PC-3 (cell line): Measurements from ENCODE around the gene ENAM. TPM values are rescaled to one million over a fixed set of nuclear protein-coding genes. Genes with fewer than 3 reads are reported as not detected.

ENCODE experiments used
- ATAC-seq: fragments of 200-7000 bp; cut with Tn5 transposase; 2 replicates; pipeline ENCODE4 v1.9.1; 2020; ENCODE audit warnings: mild to moderate bottlenecking, moderate library complexity
- BruUV-seq: library from RNA; stranded (reverse); fragments of 400-500 nt; replicated peaks from 2 replicates; lab custom pipeline; 2021; lab: Mats Ljungman, UMichigan
- CTCF ChIA-PET: fragments of 300-600 bp; sonication (Branson Sonifier 250); formaldehyde crosslinking; loops from one replicate; lab custom pipeline; 2022; ENCODE audit warnings: antibody characterized with exemption; lab: Charles Lee
- POLR2A ChIA-PET: fragments of 300-600 bp; sonication (Branson Sonifier 250); formaldehyde crosslinking; loops from one replicate; lab custom pipeline; 2022; ENCODE audit warnings: antibody characterized with exemption; ENCODE audit not compliant: unreplicated experiment; lab: Charles Lee
- DNase-seq: peaks from one replicate; pipeline ENCODE4 v3.0.0-alpha.2; 2015
- H2AFZ ChIP-seq: fragments of 300-600 bp; sonication (generic); 2 replicates; pipeline ENCODE4 v1.6.0; 2016; ENCODE audit warnings: antibody characterized with exemption, low read length
- H3F3A ChIP-seq: fragments of 300-600 bp; sonication (generic); one replicate; pipeline ENCODE4 v1.6.0; 2017; ENCODE audit warnings: antibody characterized with exemption, low read length, control low read depth, mild to moderate bottlenecking; ENCODE audit not compliant: unreplicated experiment
- H3K27ac ChIP-seq: fragments of 300-600 bp; sonication (generic); 2 replicates; pipeline ENCODE4 v1.5.1; 2016; ENCODE audit warnings: mild to moderate bottlenecking, low read length
- H3K27me3 ChIP-seq: fragments of 300-600 bp; sonication (generic); 2 replicates; pipeline ENCODE4 v1.6.1; 2016; ENCODE audit warnings: low read length, mixed read lengths
- H3K36me3 ChIP-seq: fragments of 300-600 bp; sonication (generic); 2 replicates; pipeline ENCODE4 v1.6.1; 2016; ENCODE audit warnings: low read depth, mixed run types, low read length, mixed read lengths
- H3K4me1 ChIP-seq: fragments of 300-600 bp; sonication (generic); 2 replicates; pipeline ENCODE4 v1.5.1; 2016; ENCODE audit warnings: low read length; ENCODE audit not compliant: insufficient read depth
- H3K4me2 ChIP-seq: fragments of 300-600 bp; sonication (generic); 2 replicates; pipeline ENCODE4 v1.6.0; 2016; ENCODE audit warnings: low read length
- H3K4me3 ChIP-seq: fragments of 300-600 bp; sonication (generic); 2 replicates; pipeline ENCODE4 v1.5.1; 2016; ENCODE audit warnings: mild to moderate bottlenecking, low read length, mixed read lengths
- H3K79me2 ChIP-seq: fragments of 300-600 bp; sonication (generic); 2 replicates; pipeline ENCODE4 v1.6.1; 2017; ENCODE audit warnings: low read length, mixed read lengths
- H3K9ac ChIP-seq: fragments of 300-600 bp; sonication (generic); 2 replicates; pipeline ENCODE4 v1.6.0; 2016; ENCODE audit warnings: mild to moderate bottlenecking, low read length
- H3K9me2 ChIP-seq: fragments of 300-600 bp; sonication (generic); replicated peaks from 2 replicates; pipeline ENCODE4 v1.6.1; 2016; ENCODE audit warnings: mixed run types, low read length, mixed read lengths
- H3K9me3 ChIP-seq: fragments of 300-600 bp; sonication (generic); 2 replicates; pipeline ENCODE4 v1.6.1; 2016; ENCODE audit warnings: low read length, mixed read lengths
- H4K20me1 ChIP-seq: fragments of 300-600 bp; sonication (generic); 2 replicates; pipeline ENCODE4 v1.6.1; 2016; ENCODE audit warnings: low read length, mixed read lengths
- EZH2 ChIP-seq: fragments of 300-600 bp; sonication (generic); IDR thresholded peaks from one replicate; pipeline ENCODE4 v1.6.1; 2017; ENCODE audit warnings: antibody characterized with exemption, mild to moderate bottlenecking, low read length; ENCODE audit not compliant: unreplicated experiment
- EZH2phosphoT487 ChIP-seq: fragments of 300-600 bp; sonication (generic); IDR thresholded peaks from 2 replicates; pipeline ENCODE4 v1.6.1; 2018; ENCODE audit warnings: mild to moderate bottlenecking, antibody characterized with exemption, low read length, borderline replicate concordance
- intact Hi-C: fragments of 100-400 bp; cut with micrococcal nuclease; formaldehyde crosslinking; loops from 2 replicates; pipeline ENCODE4 v1.9.0; 2023
- total RNA-seq: library from RNA; depleted of rRNA; stranded (reverse); fragments of >200 nt; gene quantifications from 2 replicates; pipeline ENCODE4 v1.2.3, GENCODE V29; 2014
- TF ChIP-seq, protein P1 (sequence below): fragments of 300-600 bp; sonication (generic); conservative IDR thresholded peaks from 2 replicates; pipeline ENCODE4 v1.5.1; 2017; ENCODE audit warnings: antibody characterized with exemption, low read depth, mild to moderate bottlenecking, low read length

ENAM gene
- total RNA-seq, 1 experiment from 2014 or later = not detected

DNA sequence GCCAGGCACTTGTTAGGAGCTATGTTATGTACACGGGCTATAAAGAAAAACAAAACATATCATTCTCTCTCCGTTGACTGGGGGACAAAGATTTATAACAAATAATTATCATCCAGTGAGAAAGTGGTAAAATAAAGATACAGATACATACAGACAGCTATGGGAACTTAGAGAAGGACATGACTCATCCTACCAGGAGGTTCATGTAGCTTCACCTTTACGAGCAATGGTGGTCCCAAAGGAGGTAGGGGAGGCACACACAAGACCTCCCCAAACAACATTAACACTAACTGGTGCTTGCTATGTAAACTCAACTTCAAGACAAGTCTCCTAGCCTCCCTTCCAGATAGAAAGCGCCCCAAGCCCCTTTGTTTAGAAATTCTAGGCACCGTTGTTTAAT, 27.6 kb upstream of the ENAM start:
- POLR2A ChIA-PET = no interaction called here
- H3K27ac ChIP-seq = no peak overlapping the region
- H3F3A ChIP-seq = no peaks in the 10 kb centered on the region
- no peak overlapping the region for H3K4me3 ChIP-seq
- H3K4me1 ChIP-seq = no peaks in the 10 kb centered on the region
- no peak overlapping the region for H2AFZ ChIP-seq
- no peaks in the 10 kb centered on the region for H4K20me1 ChIP-seq
- no peak overlapping the region for H3K9ac ChIP-seq
- no peaks in the 10 kb centered on the region for H3K9me2 ChIP-seq
- BruUV-seq = no TSS peak
- no peak overlapping the region for H3K4me2 ChIP-seq
- H3K79me2 ChIP-seq = no peaks in the 10 kb centered on the region
- intact Hi-C loops = loop anchor here (1.0 kb wide), 3 partner anchors 51 to 409 kb away; partner anchors contain the start of gene UTP3
- TF ChIP-seq EZH2 (no peak), EZH2phosphoT487 (no peak)
- TF ChIP-seq, protein P1, sequence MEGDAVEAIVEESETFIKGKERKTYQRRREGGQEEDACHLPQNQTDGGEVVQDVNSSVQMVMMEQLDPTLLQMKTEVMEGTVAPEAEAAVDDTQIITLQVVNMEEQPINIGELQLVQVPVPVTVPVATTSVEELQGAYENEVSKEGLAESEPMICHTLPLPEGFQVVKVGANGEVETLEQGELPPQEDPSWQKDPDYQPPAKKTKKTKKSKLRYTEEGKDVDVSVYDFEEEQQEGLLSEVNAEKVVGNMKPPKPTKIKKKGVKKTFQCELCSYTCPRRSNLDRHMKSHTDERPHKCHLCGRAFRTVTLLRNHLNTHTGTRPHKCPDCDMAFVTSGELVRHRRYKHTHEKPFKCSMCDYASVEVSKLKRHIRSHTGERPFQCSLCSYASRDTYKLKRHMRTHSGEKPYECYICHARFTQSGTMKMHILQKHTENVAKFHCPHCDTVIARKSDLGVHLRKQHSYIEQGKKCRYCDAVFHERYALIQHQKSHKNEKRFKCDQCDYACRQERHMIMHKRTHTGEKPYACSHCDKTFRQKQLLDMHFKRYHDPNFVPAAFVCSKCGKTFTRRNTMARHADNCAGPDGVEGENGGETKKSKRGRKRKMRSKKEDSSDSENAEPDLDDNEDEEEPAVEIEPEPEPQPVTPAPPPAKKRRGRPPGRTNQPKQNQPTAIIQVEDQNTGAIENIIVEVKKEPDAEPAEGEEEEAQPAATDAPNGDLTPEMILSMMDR = no peak
- DNase-seq = no peak
- 0 out of 2 replicates have a peak, but pooled peaks have one; percentile 23 for ATAC-seq
- CTCF ChIA-PET = no interaction called here
- H3K9me3 ChIP-seq = no peaks in the 10 kb centered on the region
- no peaks in the 10 kb centered on the region for H3K27me3 ChIP-seq
- H3K36me3 ChIP-seq = no peaks in the 10 kb centered on the region

DNA sequence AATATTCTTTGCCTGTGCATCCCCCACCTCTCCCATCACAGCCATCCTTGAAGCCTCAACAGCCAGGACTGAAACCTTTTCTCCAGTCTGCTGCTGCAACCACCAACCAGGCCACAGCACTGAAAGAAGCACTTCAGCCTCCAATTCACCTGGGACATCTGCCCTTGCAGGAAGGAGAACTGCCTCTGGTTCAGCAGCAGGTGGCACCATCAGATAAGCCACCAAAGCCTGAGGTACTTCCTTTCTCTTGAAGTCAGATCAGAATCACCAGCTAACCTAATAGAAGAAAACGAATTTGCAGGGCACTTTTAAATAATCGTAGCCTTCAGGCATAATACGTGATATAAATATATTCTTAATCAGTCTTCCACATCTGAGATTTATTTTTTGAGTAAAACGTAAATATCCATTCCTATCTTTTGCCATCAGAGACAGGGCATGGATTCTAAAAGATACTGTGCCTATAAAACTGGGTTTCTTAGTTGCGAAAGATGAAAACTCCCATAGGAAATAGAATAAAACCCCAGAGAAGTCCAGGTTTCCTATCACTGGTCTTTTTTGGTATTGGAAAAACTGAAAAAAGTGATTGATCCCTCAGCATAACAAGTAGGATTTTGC, 27.0 kb upstream of the ENAM start:
- Histone ChIP-seq H3K27me3 (no peaks in the 10 kb centered on the region), H3K79me2 (no peaks in the 10 kb centered on the region), H3K27ac (no peak overlapping the region), H2AFZ (no peak overlapping the region), H3K9me3 (no peaks in the 10 kb centered on the region), H3K36me3 (no peaks in the 10 kb centered on the region), H3K9me2 (no peaks in the 10 kb centered on the region), H3K4me2 (no peak overlapping the region), H3F3A (no peaks in the 10 kb centered on the region), H3K4me3 (no peak overlapping the region), H4K20me1 (no peaks in the 10 kb centered on the region), H3K4me1 (no peaks in the 10 kb centered on the region), H3K9ac (no peak overlapping the region)
- TF ChIP-seq, protein P1 = peak; percentile 93
- TF ChIP-seq EZH2phosphoT487 = no peak
- ChIA-PET POLR2A (no interaction called here), CTCF (interaction anchor here (0.7 kb wide), 2 partner anchors 103 to 408 kb away, joined by 3 read pairs; no protein-coding TSS in a partner anchor)
- intact Hi-C loops = loop anchor here (1.0 kb wide), 3 partner anchors 51 to 409 kb away; partner anchors contain the start of gene UTP3
- DNase-seq (peak; percentile 83), ATAC-seq (peak; percentile 98)
- BruUV-seq = no TSS peak

DNA sequence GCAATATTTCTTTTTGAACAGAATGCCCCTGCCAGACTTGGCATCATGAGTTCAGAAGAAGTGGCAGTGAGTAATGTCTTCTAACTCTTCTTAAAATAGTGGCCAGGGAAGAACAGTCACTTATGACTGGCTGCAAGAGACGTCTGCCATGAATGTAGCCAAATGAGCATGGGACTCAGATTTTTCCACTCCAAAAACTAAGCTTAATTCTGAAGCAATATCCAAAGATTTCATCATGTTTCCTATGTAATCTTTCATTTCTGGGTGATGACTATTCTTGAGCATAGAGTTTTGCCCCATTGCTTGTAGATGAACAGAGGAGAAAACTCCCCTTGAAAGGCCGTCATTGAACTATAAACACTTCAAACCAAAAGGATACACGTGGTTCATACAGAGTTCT, 24.7 kb upstream of the ENAM start:
- Histone ChIP-seq H3K36me3 (no peaks in the 10 kb centered on the region), H3K4me2 (no peak overlapping the region), H3K9me3 (no peaks in the 10 kb centered on the region), H3K4me1 (no peaks in the 10 kb centered on the region), H3K79me2 (no peaks in the 10 kb centered on the region), H3K27ac (no peak overlapping the region), H2AFZ (peak overlapping the region; percentile 10; the same call in 1 of the 2 replicates), H3K9me2 (no peaks in the 10 kb centered on the region), H3K9ac (no peak overlapping the region), H4K20me1 (no peaks in the 10 kb centered on the region), H3F3A (no peaks in the 10 kb centered on the region), H3K27me3 (no peaks in the 10 kb centered on the region), H3K4me3 (no peak overlapping the region)
- no TSS peak for BruUV-seq
- intact Hi-C loops = no loop called here
- ATAC-seq (no peak), DNase-seq (no peak)
- CTCF ChIA-PET = no interaction called here
- TF ChIP-seq, protein P1 = no peak
- TF ChIP-seq EZH2phosphoT487 = no peak
- no peak for TF ChIP-seq EZH2
- POLR2A ChIA-PET = no interaction called here
